ENCODE measurements around the gene THPO.

The THPO gene

DNA sequence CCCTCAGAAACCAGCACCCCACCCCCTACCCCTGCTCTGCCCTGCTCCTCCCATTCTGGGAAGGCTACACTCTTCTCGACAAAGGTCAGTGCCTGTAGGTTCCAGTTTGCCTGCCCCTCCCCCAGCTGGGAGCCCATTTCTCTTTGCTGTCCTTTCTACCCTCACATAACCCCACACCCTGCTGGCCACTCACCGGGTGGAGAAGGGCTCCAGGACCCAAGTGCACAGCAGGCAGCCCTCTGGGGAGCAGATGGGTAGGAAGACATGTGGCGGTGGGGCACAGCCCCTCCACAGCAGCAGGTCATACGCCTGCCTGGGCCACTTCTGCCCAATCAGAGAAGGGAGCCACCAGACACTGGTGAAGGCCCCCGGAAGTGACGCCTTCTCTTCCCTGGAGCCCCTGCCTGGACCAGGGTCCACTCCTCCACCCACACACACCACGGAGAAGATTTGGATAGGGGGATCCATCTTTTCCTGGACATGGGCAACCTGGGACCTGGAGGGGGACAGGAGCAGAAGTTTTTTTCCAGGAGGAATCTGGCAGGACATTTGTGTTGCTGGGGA, at the start of gene THPO:
THPO (minus strand) TSS at position 326 of the 564 bp plus-strand sequence. CDS start 1,948 bp downstream, outside the sequence.
- no peak for DNase-seq

DNA sequence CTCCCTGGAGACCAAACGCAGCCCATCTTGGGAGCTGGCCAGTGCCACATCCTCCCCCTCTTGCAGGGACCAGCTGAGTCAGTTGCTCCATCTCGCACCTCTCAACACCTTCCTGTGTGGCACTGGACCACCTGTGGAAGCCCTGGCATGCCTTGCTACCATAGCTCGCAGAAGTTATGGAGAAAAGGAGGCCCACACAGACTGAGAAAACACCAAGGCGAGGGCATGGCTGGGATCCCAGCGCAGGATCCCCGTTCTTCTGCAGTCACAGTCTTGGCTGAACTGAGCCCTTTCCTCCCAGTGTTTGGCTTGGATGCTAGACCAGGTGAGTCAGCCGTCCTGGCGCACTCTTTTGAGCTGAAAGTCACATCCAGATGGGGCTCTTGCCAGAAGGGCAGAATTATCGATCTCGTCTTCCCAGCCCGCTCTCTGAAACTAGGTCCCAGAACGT, 48.7 kb upstream of the THPO start:
- DNase-seq: no peak

DNA sequence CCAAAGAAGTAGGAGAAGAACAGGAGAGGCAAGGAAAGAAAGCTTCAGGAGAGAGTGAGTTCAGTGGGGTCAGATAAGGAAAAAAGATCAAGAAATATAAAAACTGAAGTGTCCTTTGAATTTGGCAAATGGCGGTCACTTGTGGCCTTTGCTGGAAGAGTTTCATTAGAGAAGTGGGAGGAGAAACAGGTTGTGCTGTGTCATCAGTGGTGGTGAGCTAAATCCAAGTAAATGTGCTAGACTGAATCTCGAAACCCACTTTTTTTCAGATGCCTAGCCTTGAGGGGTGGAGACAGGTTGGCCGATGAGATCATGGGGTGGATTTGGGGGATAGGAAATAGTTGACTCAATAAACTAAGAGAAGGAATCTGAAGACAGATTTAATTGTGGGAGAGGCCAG, 45.6 kb upstream of the THPO start:
- no peak for DNase-seq

DNA sequence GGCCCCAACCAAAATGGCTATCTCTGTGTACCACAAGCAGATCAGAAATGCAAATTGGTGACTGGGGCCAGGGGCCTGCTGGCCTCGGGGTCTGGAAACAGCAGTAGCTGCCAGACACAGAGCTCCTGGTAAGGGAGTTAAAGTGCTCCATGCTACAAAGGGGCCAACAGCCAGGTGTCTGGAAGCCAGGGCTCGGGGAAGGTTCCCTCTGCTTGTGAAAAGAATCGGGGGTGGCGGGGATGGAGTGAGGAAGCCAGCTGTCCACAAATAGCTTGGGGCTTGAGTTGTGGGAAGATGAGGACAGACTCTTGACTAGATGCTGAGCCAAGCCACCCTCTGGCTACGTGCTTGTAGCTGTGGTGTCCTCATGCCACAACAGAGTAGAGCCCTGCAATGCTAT, 41.2 kb upstream of the THPO start:
- DNase-seq: no peak

DNA sequence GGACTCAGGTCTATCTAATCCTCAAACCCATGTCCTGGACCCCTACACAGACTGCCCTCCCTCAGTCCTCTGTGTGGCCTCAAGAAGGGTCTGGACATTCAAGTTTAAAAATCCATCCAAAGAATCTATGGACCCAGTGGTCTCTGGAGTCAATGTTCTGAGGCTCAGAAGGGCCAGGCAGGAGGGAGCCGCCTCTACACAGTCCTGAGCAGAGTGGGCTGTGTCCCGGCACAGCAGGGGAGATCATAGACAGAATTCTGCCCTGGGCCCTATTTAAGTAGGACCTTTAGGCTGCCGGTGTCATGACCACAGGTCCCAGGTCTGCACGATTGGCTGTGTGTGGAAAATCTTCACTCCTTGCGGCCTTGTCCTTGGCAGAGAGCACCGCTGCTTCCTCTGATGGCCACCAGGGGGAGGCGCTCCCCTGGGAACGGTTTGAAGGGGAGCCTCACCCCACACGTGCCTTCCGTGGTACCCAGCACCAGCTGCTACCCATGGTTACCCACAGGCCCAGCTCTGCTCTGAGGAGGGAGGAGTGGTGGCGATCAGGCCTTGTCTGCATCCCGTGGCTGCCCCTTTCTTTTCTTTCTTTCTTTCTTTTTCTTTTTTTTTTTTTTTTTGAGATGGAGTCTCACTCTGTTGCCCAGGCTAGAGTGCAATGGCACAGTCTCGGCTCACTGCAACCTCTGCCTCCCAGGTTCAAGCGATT, 39.8 kb upstream of the THPO start:
- peak; percentile 46 for DNase-seq

DNA sequence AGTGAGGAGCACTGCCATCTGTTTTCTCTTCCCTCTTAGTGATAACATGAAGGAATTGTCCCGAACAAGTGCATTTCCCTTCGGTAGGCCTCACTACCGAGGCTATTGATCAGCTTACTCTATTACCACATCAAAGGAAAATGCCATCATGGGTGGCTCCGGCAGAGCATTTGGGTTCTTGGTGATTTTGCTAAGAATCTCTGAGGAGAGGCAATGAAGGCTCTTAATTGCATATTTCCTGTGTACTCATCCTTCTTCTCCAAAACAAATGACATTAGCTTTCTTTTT, 37.1 kb upstream of the THPO start:
- no peak for DNase-seq

DNA sequence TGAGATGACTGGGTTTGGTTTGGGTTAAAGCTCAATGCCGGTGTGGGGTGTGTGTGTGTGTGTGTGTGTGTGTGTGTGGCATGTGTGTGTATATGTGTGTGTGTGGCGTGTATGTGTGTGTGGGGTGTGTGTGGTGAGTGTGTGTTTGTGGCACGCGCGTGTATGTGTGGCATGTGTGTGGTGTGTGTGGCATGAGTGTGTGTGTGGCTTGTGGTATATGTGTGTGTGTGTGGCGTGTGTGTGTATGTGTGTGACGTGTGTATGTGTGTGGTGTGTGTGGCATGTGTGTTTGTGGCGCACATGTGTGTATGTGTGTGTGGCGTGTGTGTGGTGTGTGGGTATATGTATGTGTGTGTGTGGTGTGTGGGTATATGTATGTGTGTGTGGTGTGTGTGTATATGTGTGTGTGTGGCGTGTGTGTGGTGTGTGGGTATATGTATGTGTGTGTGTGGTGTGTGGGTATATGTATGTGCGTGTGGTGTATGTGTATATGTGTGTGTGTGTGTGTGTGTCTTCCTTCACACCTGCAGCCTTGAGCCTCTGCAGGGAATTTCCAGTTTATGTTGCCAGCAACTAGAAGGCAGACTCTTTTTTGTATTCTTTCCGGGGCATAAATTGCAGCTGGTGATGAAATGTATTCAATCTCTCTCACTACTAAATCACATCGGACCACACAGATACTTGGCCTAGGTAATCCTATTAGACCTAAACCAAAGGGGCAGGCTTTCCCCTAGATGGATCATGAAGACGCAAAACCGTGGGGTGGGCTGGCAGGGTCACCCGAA, 36.6 kb upstream of the THPO start:
- DNase-seq: no peak

DNA sequence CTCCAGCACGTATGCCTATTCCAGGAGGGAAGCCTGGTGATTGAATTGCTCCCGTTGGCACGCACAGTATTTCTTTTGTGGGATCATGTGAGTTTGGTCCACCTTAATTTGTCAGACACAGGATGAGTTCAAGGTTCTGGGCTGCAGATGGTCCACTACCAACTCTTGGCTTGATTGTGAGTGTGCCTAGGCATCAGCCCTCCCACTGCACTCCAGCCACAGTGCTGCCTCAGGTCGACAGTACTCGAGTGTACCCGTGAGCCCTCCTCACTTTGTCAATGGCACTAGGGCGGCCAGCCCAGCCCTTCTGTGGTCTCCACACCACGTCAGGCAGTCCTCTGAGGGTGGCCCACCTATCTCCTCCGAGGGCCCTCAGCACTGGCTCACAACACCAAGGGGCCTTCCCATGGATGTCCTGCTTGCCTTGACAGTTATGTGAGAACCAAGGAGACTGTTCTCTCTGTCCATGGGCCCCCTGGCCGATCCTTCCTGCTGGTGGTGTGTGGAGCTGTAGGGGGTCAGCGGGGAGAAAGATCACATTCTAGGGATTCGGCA, 32.0 kb upstream of the THPO start:
- DNase-seq: no peak

DNA sequence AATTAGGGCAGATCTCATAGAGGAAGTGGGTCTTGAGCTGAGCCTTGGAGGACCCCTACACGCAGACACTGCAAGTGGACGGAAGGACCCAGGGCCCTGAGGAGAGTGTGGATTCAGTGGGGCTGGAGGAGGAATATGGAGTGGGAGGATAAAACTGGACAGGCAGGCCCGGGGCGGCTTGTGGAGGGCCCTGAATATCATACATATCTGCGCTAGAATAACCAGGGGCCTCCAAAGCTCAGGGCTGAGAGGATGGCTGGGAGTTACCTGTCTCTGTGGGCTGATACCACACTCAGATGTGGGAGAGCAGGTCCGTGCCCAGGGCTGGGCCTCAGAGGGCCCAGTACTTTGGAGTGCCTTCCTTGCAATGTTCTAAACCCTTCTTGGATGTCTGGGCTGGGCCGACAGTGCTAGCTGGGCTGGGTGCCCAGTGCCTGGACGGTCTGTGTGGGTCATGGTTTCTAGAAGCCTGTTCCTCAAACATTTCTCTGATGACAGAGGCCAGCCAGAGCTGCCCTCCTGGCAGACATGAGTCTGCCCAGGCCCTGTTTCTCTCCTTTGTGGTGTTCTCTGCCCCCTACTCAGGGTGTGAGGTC, 31.4 kb upstream of the THPO start:
- no peak for DNase-seq

DNA sequence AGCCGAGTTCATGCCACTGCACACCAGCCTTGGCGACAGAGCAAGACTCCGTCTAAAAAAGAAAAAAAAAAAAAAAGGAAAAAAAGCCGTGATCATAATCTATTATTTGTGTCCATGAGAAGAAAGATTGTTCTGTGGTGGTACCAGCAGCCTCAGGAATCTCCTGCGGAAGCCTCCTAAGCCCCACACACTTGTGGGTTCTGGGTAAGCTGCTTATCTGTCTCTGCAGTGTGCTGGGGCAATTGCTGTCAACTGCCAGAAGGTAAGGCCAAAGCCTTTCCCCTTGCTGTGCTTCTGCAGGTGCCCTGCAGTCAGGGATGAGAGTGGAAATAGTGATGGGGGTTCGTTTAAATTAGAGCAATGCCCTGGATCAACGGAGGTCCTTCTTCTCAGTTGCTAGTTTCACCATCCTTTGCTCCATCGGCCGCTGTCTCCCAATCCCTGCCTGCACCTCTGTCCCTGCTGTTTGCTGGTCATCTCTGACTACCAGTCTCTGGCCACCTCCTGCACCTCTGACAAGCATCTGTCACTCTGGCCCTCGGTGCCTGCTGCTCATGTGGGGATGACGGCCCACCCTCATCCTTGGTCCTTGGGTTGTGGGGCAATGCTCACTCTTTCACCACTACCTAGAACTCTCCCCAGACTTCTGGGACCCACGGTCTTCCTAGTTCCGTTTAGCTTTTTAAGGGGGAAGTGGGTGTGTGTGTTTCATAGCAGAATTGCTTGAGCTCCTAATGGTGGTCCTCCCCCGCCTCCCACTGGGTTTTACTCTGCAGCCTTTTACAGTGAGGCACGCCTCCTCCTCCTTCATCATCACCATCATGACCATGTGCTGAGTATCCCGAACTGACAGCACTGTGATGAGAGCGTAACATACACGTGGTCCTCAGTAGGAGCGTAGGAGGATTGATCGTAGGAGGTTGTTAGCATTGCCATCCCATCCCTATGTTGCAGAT, 27.3 kb upstream of the THPO start:
- no peak for DNase-seq

DNA sequence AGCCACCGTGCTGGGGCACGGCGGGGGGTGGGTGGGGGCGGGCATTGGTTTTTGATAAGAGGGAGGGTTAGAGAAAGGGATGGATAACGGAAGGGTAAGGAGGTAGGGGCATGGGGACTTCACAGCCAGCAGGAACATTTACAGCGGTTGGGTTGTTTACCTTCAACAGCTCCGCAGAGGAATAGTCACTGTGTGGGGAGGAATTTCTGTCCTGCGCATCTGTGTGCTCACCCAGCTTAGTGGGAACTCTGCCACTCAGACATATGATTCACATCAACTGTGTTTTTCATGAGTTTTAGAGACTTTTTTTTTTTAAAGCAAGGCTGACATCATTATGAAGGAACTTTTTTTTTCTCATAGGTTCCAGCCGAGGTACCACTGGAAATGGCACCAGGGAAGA, 21.4 kb upstream of the THPO start:
- DNase-seq: no peak

DNA sequence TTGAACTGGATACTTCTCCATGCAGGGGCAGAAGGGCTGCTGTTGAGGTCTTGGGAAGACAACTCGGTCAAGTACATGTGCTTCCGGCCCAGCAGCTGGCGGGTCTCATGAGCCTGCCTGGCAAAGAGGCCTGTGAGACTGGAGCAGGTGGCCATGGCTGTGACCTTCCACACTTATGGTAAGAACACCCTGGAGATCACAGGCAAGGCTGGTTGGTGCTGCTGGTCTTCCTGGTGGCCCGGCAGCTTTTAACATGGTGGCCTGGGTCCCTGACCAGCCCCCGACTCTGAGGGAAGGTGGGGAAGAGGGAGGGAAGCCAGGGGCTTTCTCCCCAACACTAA, 17.3 kb upstream of the THPO start:
- DNase-seq: no peak

DNA sequence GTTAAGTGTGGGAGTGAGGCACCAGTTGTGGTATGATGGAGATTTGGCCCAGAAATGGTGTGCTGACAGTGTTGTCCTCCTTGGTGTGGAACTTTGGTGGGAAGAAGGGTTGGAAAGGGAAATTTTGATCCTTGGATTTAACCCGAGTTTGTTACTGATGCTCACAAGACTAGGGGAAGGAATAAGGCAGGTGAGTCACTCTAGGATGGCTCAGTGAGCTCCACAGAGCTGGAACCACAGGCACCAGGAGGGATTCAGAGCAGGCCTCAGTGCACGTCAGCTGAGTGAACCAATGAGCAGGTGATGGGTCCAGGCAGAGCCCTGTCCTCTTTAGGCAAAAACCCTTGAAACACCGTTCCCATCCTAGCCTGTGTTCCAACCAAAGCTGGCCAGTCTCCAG, 13.3 kb upstream of the THPO start:
- DNase-seq: no peak

DNA sequence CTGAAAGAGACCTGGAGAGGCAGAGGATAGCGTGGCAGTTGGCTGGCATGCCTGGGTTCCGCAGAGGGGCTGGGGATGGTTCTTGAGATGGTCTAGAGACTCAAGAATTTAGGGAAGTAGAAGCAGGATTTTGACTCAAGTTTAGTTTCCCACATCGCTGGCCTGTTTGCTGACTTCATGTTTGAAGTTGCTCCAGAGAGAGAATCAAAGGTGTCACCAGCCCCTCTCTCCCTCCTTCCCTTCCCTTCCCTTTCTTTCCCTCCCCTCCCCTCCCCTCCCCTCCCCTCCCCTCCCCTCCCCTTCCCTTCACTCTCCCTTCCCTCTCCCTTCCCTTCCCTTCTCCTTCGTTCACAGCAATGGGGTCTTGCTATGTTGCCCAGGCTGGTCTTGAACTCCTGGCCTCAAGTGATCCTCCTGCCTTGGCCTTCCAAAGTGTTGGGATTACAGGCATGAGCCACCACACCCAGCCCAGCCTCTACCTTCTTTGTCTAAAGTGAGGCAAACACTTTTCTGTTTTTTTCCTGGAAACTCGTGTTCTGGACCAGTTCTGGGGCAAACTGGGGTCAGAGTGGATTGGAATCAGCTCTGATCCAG, 12.0 kb upstream of the THPO start:
- DNase-seq: no peak

DNA sequence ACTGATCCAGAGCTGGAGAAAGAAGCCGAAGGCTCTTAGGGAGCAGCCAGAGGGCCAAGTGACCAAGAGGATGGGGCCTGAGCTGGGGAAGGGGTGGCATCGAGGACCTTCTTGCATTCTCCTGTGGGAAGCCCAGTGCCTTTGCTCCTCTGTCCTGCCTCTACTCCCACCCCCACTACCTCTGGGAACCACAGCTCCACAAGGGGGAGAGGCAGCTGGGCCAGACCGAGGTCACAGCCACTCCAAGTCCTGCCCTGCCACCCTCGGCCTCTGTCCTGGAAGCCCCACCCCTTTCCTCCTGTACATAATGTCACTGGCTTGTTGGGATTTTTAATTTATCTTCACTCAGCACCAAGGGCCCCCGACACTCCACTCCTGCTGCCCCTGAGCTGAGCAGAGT, 11.4 kb upstream of the THPO start:
- DNase-seq: no peak

DNA sequence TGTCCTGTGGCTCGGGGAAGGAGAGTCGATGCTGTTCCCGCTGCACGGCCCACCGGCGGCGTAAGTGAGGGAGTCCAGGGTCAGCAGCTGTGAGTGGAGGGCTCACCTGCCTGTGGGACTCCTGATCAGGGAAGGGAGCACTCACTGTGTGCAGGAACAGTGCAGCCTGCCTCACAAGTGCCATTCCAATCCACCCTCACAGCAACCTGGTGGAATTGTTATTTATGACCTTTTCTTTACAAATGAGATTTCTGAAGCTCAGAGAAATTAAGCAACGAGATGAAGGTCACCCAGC, 10.9 kb upstream of the THPO start:
- DNase-seq: no peak

DNA sequence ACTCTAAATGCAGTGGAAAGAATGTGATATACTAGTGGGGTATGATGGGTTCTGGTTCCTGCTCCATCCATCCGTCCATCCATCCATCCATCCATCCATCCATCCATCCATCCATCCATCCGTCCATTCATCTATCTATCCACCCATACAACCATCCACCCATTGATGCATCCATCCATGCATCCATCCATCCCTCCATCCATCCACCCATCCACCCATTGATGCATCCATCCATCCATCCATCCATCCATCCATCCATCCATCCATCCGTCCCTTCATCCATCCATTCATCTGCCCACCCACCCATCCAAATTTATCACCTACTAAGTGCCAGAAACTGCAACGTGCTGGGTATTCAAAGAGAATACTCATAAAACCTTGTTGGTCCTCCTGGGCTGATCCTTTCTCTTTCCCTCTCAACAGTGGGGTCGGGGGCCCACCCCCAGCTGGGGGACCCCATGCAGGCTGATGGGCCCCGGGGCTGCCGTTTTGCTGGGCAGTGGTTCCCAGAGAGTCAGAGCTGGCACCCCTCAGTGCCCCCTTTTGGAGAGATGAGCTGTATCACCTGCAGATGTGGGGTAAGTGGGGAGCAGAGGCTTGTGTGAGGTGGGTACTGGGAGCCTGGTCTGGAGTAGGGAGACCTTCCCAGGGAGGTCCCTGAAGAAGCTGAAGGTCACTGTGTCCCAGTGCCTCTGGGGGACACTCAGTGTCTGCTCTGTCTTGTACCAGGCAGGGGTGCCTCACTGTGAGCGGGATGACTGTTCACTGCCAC, 10.3 kb upstream of the THPO start:
- no peak for DNase-seq

DNA sequence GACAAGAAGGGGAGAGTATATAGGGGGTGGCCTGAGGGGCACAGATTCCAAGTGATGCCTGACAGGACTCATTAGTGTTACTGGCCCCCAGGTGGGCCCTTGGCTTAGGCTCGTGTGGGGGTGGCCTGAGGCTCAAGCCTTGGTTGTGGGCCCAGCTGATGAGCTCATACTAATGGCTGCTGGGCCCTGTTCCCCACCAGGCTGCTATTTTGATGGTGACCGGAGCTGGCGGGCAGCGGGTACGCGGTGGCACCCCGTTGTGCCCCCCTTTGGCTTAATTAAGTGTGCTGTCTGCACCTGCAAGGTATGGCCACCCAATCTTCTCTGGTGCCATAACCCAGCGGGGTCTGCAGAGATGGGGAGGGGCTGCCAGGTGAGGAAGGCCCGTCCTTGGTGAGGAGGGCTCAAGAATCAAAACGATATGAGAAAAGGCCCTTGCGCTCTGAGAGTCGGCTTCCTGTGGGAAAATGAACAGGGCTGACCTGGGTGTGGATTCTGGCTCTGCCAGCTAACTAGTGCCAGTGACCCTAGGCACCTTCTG, 9.2 kb upstream of the THPO start:
- DNase-seq: no peak

DNA sequence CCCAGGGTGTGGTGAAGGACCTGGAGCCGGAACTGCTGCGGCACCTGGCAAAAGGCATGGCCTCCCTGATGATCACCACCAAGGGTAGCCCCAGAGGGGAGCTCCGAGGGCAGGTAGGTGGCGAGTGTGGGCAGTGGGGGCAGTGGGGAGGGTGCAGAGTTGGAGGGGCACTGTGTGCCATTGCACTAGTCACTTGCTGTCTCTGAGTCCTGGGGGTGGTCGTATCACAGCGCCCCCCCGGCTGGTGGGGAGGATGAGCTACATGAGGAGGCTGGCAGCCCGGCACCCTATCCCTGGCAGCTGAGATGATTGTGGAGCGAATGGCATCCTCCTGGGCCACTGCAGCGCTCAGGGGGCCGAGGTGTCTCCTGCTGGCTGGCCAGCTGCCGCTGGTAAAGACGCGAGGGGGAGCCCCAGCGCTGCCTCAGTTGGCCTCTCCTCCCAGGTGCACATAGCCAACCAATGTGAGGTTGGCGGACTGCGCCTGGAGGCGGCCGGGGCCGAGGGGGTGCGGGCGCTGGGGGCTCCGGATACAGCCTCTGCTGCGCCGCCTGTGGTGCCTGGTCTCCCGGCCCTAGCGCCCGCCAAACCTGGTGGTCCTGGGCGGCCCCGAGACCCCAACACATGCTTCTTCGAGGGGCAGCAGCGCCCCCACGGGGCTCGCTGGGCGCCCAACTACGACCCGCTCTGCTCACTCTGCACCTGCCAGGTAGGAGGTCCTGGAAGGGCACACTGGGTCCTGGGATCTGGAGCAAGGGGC, 8.2 kb upstream of the THPO start:
- DNase-seq: no peak

DNA sequence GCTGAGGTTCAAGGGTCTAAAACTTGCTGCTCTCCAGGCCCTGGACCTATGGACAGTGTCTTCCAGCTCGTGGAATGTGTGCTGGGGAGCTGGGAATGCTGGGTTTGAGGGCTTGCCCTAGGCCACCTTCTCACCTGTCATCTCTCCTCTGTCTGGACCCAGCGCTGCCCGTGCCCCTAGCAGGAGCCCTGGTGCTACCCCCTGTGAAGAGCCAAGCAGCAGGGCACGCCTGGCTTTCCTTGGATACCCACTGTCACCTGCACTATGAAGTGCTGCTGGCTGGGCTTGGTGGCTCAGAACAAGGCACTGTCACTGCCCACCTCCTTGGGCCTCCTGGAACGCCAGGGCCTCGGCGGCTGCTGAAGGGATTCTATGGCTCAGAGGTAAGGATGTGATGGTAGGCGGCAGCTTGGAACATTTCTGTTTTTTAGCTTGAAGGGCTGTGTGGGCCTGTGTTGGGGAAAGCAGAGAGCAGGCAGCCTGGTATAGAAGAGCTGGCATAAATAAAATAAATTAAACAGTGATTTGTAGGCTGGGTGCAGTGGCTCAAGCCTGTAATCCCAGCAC, 6.9 kb upstream of the THPO start:
- DNase-seq: no peak
